GM18519 (cell line): Measurements from ENCODE around the gene ARHGEF3.
"Not testable (repeated sequence)": the region's sequence is repeated elsewhere in the genome, so short reads cannot be mapped to it uniquely, and the experiment has no call there.

Source experiments
- ATAC-seq: cut with Tn5 transposase; IDR thresholded peaks from one replicate; pipeline ENCODE4 v1.9.1; 2021; ENCODE audit warnings: mild to moderate bottlenecking, moderate library complexity; ENCODE audit not compliant: unreplicated experiment, low FRiP score

The ARHGEF3 gene

DNA sequence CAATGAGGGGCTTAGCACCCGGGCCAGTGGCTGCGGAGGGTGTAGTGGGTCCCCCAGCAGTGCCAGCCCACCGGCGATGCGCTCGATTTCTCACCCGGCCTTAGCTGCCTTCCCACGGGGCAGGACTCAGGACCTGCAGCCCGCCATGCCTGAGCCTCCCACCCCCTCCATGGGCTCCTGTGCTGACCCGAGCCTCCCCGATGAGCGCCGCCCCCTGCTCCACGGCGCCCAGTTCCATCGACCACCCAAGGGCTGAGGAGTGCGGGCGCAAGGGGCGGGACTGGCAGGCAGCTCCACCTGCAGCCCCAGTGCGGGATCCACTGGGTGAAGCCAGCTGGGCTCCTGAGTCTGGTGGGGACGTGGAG is 109.8 kb downstream of the ARHGEF3 start:
- ATAC-seq = not testable (repeated sequence)

DNA sequence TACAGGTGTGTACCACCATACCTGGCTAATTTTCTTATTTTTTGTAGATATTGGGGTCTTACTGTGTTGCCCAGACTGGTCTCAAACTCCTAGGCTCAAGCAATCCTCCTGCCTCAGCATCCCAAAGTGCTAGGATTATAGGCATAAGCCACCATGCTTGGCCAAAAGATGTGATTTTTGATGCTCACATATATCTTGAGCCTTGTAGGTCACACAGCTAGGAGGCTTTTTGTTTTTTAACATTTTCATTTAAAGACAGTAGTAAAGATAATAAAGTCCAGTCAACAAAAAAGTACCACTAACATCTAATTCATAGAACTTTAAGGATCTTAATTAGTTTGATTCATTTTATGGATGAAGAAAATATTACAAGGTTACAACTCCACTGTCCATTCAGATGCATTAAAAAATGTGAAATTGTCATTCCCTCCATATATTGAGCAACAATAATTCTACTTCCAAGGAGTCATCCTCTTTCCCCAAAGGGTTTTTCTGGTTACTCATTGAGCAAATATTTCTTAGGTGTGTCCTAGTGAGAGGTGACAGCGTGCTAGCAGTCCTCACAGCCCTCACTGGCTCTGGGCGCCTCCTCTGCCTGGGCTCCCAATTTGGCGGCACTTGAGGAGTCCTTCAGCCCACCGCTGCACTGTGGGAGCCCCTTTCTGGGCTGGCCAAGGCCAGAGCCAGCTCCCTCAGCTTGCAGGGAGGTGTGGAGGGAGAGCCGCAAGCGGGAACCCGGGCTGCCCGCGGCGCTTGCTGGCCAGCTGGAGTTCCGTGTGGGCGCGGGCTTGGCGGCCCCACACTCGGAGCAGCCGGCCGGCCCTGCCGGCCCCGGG is 110.4 kb downstream of the ARHGEF3 start:
- ATAC-seq = no peak

DNA sequence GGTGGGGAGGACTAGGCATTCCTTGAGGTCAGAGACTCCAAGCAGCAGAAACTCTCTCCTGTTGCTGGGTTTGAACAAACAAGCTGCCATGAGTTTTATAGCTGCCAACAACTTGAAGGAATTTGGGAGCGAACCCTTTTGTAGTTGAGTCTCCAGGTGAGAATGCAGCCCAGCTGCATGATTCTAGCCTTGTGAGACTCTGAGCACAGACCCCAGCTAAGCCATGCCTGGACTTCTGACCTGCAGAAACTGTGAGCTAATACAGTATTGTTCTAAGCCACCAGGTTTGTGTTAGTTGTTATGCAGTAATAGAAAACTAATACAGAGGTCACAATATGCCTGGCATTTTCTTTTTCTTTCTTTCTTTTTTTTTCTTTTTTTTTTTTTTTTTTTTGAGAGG is 112.4 kb downstream of the ARHGEF3 start:
- ATAC-seq = no peak

DNA sequence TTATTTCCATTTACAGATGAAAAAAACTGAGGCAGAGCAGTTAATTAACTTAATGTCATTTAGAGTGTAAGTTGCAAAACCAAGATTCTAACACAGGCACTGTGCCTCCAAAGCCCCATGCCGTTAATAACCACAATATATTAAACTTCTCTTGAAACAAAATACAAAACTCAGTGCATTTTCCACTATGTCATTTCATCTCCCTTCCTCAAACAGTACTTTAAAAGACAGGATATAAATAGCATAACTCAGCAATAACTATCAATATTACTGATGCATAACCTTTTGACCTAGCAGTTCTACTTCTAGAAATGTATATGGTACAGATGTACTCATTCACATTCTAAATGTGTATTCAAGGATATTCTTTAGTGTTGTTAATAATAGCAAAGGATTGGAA is 113.6 kb downstream of the ARHGEF3 start:
- ATAC-seq = peak; percentile 65

DNA sequence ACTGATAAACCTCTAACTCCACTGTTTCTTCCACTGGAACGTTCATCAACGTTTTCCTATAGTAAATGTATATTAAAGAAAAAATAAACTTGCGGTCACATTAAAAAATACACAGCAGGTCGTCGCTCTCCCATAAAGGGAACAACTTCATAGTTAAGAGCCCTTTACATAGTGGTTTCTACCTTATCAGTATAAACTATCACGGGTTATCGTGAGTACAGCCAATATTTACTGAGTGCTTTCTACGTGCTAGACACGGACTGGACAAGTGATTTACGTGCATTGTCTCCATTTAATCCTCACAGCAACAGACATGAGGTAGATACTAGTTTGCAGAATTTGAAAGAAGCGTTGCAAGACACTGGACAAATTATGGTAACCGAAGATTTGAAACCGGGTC is 117.7 kb downstream of the ARHGEF3 start:
- no peak for ATAC-seq

DNA sequence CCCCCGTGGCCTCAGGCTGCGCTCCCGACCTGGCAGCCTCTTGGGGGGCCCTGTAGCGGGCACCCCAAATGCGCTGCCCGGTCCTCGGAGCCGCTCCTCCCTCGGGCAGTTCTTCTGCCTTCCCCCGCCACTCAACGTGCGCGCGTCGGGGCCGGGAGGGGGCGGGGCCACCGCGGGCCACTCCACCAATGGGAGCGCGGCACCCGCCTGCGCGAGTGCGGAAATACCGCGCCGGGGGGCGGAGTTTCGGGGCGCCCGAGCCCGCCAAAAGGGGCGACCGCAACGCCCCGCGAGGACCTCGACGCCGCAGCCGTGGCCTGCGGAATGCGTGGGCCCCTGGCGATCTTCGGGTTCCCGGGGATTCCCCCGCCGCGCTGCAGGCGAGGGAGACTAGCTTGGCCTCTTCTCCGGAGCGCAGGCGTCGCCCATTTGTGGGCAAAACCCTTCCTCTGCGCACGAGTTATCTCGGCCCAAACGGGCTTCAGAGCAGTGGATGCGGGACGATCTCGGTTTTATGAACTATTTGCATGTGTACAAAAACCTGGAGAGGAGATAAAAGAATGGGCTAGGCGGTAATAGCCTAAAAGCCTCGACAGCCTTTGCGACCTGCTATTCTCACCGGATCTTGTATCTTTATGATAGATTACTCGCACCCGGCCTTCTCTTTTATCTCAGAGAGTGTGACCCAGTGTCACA is 118.5 kb downstream of the ARHGEF3 start, which contains the start of gene TASOR:
Gene TASOR, minus strand, starts transcription at position 144 of the 696 bp plus-strand sequence. CDS start 259 bp downstream, outside the sequence.
- peak; percentile 42 for ATAC-seq

DNA sequence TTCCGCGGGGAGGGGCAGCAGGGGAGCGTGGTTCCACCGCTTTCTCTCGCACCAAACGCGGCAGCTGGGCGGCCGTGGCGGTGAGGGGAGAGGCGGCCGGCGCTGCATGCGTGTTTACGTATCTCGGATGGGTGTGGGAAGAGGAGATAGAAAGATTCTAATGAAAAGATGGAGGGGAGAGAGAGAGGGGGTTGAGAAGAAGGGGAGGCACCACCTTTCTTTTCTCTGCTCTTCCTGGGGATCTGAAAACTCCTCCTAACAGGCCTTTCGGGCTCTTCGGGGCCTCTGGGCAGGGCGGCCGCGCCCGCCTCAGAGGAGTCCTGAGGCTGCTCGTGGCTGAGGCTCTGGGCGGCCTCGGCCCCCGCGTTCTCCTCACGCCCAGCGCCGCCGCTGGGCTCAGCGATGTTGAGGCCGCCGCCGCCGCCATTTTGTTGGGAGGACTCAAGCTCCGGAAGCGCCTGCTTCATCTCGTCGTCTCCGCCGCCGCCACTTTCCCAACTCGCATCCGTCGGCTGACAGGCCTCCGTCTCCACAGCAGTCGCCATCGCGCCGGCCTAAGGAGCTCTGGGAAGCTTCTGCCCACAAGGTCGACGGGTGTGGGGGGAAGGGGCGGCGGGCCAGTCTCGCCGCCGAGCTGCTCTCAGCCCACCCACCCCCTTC is 119.2 kb downstream of the ARHGEF3 start:
- ATAC-seq = peak; percentile 45

DNA sequence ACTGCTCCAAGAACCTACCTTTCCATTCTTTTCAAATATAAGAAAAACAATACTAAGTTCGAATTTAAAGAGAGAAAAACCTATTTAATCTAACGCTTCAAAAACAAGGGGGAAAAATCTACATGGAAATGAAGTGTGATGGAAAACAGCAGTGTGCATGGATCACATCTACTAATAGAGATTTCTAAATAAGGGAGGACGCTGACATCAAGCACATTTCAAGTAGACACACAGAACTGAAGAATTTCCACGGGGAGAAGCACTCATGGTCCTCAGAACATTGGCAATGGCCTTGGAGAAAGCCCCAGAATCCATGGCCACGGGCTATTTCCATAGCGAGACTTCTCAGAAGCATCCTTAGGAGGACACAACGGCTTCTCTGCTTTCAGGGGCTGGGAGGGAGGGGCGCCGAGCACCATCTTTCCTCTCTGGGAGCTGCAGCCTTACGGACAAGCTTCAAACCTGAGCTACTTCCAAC is 119.7 kb downstream of the ARHGEF3 start:
- no peak for ATAC-seq

DNA sequence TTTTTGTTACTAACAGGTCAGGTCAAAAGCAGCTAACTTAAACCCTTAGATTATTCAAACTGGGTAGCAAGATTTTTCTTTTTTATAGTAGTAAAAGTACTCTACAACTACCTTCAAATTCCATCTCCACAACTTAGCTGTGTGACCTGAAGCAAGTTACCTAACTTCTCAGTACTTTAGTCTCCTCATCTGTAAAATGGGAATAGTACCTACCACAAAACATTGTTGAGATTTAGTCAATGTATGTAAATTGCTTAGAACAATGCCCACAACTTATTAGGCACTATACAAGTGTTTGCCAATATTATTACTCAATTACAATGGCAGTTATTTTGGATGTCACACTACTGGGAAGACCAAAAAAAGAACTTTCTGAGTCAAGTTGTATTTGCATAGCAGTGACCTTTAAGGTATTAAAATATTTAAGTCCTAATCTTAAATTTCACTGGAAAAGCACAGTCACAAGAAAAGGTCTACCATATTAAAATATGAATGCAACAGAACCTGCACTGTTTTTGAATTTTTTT is 121.6 kb downstream of the ARHGEF3 start:
- ATAC-seq = no peak
